ENCODE data around the gene SPTLC3.

DNA sequence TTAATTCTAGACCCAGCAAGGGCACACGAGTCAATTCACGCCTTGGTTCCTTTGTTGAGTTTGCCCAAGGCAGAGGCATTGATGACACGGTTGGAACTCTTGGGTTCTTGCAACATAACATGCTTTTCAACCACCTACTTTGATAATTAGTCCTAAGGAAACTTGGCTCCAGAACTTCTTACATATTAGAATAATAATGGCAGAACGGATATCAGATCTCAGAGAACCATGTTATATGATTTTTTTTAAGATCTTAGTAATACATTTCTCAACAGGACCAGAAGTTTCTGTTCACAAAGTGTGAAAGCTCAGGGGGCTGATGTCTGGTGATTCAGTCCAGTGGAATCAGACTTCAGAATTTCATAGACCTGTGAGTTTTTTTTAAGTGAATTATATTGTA is 19.2 kb downstream of the SPTLC3 start:
- TF ChIP-seq CTCF (conservative IDR thresholded peaks at IDR 0.05; ENCODE audit: low read length) (no peak), EZH2phosphoT487 (IDR thresholded peaks at IDR 0.05; ENCODE audit: borderline replicate concordance, low read depth, low read length) (no peak)
